K562 (cell line): Measurements from ENCODE around the gene PRR7. TPM values are rescaled to one million over a fixed set of nuclear protein-coding genes. Genes with fewer than 3 reads are reported as not detected.

Experiments
- ARHGAP35 ChIP-seq: fragments of 450-650 bp; IDR thresholded peaks from 2 replicates; pipeline ENCODE4 v1.6.1; 2018; ENCODE audit not compliant: partially characterized antibody
- ARNT ChIP-seq, 2 experiments: fragments of 450-650 bp; IDR thresholded peaks; 2 replicates each; pipeline ENCODE4 v1.6.1; 2016; ENCODE audit warnings: mild to moderate bottlenecking in 1 of 2
- CTBP1 ChIP-seq: fragments of 450-650 bp; IDR thresholded peaks from 2 replicates; pipeline ENCODE4 v1.6.1; 2016; ENCODE audit warnings: borderline replicate concordance
- DACH1 ChIP-seq: fragments of 450-650 bp; IDR thresholded peaks from 2 replicates; pipeline ENCODE4 v1.6.1; 2018; ENCODE audit not compliant: partially characterized antibody
- ELF2 ChIP-seq: fragments of 250-450 bp; sonication (Bioruptor Pico); IDR thresholded peaks from 2 replicates; pipeline ENCODE4 v1.5.0; 2021; ENCODE audit warnings: mild to moderate bottlenecking
- MTA3 ChIP-seq: fragments of 450-650 bp; formaldehyde crosslinking; IDR thresholded peaks from 2 replicates; pipeline ENCODE4 v1.6.1; 2017; ENCODE audit warnings: mild to moderate bottlenecking, borderline replicate concordance
- PHF20 ChIP-seq: fragments of 450-650 bp; IDR thresholded peaks from 2 replicates; pipeline ENCODE4 v1.6.1; 2018; ENCODE audit not compliant: partially characterized antibody
- POLR2AphosphoS5 ChIP-seq: IDR thresholded peaks from 2 replicates; pipeline ENCODE4 v1.6.1; 2011; ENCODE audit warnings: mild to moderate bottlenecking, low read depth, low read length, moderate library complexity; ENCODE audit not compliant: control insufficient read depth, insufficient read depth
- TGIF2 ChIP-seq: sonication (generic); formaldehyde crosslinking; IDR thresholded peaks from 2 replicates; pipeline ENCODE4 v1.8.1; 2022; ENCODE audit warnings: mild to moderate bottlenecking, missing genetic modification reagents, moderate library complexity
- ZNF253 ChIP-seq: fragments of 250-450 bp; sonication (Bioruptor Pico); conservative IDR thresholded peaks from 2 replicates; pipeline ENCODE4 v1.6.1; 2021; ENCODE audit warnings: mild to moderate bottlenecking
- polyA plus RNA-seq, 8 experiments: library from polyadenylated mRNA; depleted of rRNA in 4 of 8; stranded (reverse) in 5 of 8; unstranded in 3 of 8; fragments of >200 nt; fragmentation: Nextera tagmentation in 2 of 8; fragmentation: Illumina TruSeq in 1 of 8; extraction: Ambion mirVana in 2 of 8; extraction: Trizol in 1 of 8; gene quantifications; 2 replicates each; pipeline versions ENCODE4 v1.2.1 to v1.2.3, GENCODE V29; 2011 to 2014; ENCODE audit warnings: inconsistent platforms in 1 of 8, missing spikeins in 1 of 8
- total RNA-seq, 7 experiments: library from RNA; depleted of rRNA in 6 of 7; stranded (reverse); fragments of >200 nt in 6 of 7; fragmentation: Illumina TruSeq in 2 of 7; extraction: Trizol in 2 of 7; gene quantifications; 2 replicates each; pipeline versions ENCODE4 v1.2.1 to v1.2.3, GENCODE V29; 2011 to 2021; ENCODE audit warnings: low replicate concordance in 1 of 7
- TF ChIP-seq, protein P1 (sequence below): fragments of 450-650 bp; IDR thresholded peaks from 2 replicates; pipeline ENCODE4 v1.6.1; 2017; ENCODE audit warnings: antibody characterized with exemption, mild to moderate bottlenecking
- TF ChIP-seq, protein P2 (sequence below), 2 experiments: fragments of 450-650 bp; formaldehyde crosslinking in 1 of 2; IDR thresholded peaks; 2 replicates each; pipeline versions ENCODE4 v1.4.0 to v1.6.1; 2014 to 2020; ENCODE audit warnings: mild to moderate bottlenecking in 2 of 2, borderline replicate concordance in 1 of 2, low read depth in 1 of 2

The PRR7 gene
- total and polyA plus RNA-seq, 9 of the 15 experiments (the other 6 are each of a cell fraction or from before 2014, with no cell fraction given) = 0.80 to 11.3 (median 10.4) TPM; not detected in 4

DNA sequence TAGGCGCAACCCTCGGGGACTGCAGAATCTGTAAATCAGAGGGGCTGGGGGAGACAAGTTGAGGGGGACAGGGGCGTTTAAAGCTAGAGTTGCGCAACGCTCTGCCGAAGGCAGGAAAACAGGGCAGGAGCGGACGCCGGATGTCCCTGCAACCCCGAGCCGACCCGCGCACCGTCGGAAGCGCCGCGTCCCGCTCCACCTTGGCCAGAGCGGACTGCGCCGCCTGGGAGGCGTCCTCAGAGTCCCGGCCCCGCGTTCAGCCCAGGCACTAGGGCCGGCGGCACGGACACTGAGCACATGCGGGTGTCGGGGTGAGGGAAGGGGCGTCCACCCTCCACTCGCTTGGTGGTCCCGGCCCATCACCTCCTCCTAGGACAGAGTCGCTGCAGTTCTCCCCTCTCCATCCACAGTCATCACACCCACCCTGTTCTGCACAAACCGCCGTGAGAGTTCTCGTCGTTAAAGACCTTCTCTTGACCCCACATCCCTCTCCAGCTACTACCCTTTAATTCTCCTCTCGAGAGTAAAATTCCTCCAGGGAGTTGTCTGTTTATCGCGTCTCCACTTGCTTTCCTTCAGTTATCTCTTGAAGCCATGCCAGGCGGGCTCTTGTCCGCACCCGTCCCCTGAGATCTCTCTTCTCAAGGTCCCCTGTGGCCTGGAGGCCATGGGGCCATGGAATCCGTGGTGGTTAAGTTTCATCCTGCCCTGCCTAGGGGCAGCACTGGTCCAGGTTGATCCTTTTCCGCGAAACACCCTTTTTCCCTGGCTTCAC is 51.6 kb downstream of the PRR7 start (continued):
- peak; percentile 73 for TF ChIP-seq DACH1
- TF ChIP-seq MTA3 = 0 out of 2 replicates have a peak, but pooled peaks have one; percentile 1
- no peak for TF ChIP-seq ARHGAP35
- TF ChIP-seq, protein P1, sequence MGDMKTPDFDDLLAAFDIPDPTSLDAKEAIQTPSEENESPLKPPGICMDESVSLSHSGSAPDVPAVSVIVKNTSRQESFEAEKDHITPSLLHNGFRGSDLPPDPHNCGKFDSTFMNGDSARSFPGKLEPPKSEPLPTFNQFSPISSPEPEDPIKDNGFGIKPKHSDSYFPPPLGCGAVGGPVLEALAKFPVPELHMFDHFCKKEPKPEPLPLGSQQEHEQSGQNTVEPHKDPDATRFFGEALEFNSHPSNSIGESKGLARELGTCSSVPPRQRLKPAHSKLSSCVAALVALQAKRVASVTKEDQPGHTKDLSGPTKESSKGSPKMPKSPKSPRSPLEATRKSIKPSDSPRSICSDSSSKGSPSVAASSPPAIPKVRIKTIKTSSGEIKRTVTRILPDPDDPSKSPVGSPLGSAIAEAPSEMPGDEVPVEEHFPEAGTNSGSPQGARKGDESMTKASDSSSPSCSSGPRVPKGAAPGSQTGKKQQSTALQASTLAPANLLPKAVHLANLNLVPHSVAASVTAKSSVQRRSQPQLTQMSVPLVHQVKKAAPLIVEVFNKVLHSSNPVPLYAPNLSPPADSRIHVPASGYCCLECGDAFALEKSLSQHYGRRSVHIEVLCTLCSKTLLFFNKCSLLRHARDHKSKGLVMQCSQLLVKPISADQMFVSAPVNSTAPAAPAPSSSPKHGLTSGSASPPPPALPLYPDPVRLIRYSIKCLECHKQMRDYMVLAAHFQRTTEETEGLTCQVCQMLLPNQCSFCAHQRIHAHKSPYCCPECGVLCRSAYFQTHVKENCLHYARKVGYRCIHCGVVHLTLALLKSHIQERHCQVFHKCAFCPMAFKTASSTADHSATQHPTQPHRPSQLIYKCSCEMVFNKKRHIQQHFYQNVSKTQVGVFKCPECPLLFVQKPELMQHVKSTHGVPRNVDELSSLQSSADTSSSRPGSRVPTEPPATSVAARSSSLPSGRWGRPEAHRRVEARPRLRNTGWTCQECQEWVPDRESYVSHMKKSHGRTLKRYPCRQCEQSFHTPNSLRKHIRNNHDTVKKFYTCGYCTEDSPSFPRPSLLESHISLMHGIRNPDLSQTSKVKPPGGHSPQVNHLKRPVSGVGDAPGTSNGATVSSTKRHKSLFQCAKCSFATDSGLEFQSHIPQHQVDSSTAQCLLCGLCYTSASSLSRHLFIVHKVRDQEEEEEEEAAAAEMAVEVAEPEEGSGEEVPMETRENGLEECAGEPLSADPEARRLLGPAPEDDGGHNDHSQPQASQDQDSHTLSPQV = 0 out of 2 replicates have a peak, but pooled peaks have one; percentile 58
- TF ChIP-seq, protein P2, sequence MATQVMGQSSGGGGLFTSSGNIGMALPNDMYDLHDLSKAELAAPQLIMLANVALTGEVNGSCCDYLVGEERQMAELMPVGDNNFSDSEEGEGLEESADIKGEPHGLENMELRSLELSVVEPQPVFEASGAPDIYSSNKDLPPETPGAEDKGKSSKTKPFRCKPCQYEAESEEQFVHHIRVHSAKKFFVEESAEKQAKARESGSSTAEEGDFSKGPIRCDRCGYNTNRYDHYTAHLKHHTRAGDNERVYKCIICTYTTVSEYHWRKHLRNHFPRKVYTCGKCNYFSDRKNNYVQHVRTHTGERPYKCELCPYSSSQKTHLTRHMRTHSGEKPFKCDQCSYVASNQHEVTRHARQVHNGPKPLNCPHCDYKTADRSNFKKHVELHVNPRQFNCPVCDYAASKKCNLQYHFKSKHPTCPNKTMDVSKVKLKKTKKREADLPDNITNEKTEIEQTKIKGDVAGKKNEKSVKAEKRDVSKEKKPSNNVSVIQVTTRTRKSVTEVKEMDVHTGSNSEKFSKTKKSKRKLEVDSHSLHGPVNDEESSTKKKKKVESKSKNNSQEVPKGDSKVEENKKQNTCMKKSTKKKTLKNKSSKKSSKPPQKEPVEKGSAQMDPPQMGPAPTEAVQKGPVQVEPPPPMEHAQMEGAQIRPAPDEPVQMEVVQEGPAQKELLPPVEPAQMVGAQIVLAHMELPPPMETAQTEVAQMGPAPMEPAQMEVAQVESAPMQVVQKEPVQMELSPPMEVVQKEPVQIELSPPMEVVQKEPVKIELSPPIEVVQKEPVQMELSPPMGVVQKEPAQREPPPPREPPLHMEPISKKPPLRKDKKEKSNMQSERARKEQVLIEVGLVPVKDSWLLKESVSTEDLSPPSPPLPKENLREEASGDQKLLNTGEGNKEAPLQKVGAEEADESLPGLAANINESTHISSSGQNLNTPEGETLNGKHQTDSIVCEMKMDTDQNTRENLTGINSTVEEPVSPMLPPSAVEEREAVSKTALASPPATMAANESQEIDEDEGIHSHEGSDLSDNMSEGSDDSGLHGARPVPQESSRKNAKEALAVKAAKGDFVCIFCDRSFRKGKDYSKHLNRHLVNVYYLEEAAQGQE (IDR thresholded peaks at IDR 0.05; ENCODE audit: borderline replicate concordance) = 0 out of 2 replicates have a peak, but pooled peaks have one; percentile 3
- TF ChIP-seq, protein P2 (CRISPR knock-in tag; IDR thresholded peaks at IDR 0.05; ENCODE audit: low read depth) = no peak
- TF ChIP-seq PHF20 = peak; percentile 2
- no peak for TF ChIP-seq ZNF253 (CRISPR knock-in tag)
- no peak for TF ChIP-seq ARNT (IDR thresholded peaks at IDR 0.05)
- 0 out of 2 replicates have a peak, but pooled peaks have one; percentile 38 for TF ChIP-seq TGIF2 (CRISPR knock-in tag)
- TF ChIP-seq POLR2AphosphoS5 = peak; percentile 60
- no peak for TF ChIP-seq CTBP1
- TF ChIP-seq ELF2 = 0 out of 2 replicates have a peak, but pooled peaks have one; percentile 44
